ENCODE measurements around the gene VPS4B.

DNA sequence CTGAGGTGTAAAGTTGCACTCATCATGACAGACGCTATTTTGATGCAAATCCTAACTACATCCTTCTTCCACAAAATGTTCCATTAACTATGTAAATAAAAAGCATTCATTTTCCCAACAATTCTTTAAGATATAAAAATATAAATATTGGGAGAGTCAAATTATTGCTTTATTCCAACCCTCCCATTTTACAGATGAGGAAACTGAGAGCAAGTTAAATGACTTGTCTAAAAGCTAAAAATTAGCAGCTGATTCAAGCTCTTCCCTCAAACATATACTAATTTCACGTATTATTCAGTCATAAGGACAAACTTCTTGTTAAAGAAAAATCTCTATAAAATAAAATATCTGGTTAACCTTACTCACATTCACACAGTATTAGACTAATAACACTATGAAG, 72.0 kb downstream of the VPS4B start:
- TF ChIP-seq CTCF (IDR thresholded peaks at IDR 0.05) (no peak), POLR2A (IDR thresholded peaks at IDR 0.05) (no peak)

Measured in testis (tissue), 2 donors.